ENCODE measurements around the gene TSSK6.

GRCh38 chr19:19542507-19542906 lies 27.2 kb upstream of the TSSK6 start:
- TF ChIP-seq CTCF (IDR thresholded peaks at IDR 0.05) (no peak), POLR2A (IDR thresholded peaks at IDR 0.05) (no peak)
